GM19035 (cell line): ENCODE measurements around the gene CACNB4.
"Not testable (repeated sequence)": the region's sequence is repeated elsewhere in the genome, so short reads cannot be mapped to it uniquely, and the experiment has no call there.

Source experiments
- ATAC-seq: cut with Tn5 transposase; IDR thresholded peaks from one replicate; pipeline ENCODE4 v1.9.1; 2021; ENCODE audit not compliant: unreplicated experiment

Gene CACNB4

DNA sequence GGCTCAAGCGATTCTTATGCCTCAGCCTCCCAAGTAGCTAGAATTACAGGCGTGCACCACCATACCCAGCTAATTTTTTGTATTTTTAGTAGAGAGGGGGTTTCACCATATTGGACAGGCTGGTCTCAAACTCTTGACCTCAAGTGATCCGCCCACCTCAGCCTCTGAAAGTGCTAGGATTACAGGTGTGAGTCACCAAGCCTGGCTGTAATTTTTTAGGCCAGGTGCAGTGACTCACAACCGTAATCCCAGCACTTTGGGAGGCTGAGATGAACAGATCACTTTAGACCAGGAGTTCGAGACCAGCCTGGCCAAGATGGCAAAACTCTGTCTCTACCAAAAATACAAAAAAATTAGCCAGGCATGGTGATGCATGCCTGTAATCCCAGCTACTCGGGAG, 304.4 kb downstream of the CACNB4 start:
- ATAC-seq: not testable (repeated sequence)

DNA sequence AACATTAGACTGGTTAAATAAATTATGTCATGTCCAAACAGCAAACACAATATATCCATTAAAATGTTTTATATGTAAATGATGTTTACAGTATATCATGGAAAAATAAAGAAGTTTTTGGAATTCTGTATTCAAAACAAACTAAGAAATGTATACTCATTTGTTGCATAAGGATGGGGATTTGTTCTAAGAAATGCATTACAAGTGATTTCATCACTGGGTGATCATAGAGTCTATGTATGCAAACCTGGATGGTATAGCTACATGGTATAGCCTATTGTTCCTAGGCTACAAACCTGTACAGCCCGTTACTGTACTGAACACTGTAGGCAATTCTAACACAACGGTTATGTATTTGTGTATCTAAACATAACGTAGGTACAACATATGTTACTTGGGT, 305.7 kb downstream of the CACNB4 start:
- no peak for ATAC-seq

DNA sequence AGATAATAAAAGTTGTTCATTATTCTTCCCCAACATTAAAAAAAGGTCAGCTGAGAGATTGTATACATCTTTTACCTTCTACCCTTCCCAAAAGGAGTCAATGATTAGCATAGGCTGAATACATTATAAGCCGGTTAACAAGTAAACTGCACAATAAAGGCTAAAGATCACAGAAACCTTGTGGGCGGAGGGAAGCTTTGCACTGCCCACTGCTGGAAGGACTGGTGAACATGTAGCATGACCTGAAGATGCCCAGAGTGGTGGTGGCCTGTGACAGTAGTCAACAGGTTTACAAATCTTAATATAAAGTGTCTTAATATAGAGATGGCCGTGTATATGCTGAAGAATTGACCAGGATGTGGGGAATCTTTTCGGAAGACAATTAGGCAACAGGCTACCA, 306.3 kb downstream of the CACNB4 start:
- ATAC-seq: no peak

DNA sequence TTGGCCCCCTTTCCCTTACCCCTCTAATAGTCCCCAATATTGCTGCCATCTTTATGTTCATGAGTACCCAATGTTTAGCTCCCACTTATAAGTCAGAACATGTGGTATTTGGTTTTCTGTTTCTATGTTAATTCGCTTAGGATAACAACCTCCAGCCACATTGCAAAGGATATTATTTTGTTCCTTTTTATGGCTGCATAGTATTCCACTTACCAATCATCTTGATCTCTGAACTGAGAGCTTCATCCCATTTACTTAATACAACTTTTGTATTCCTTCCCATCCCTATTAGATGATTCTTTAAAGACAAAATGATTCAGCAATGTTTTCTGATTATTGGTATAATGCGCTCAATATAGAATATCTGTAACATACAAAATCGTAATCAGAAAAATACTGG, 307.3 kb downstream of the CACNB4 start:
- no peak for ATAC-seq

DNA sequence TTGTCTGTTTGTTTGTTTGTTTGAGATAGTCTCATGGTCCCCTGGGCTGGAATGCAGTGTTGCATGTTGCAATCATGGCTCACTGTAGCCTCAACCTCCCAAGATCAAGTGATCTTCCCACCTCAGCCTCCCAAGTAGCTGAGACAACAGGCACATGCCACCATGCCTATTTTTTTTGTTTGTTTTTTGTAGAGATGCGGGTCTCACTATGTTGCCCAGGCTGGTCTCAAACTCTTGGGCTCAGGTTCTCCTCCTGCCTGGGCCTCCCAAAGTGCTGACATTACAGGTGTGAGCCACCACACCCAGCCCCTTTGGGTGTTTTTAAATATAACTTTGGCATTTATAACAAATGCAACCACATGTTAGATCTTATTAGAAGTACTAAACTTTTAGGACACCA, 308.2 kb downstream of the CACNB4 start:
- no peak for ATAC-seq

DNA sequence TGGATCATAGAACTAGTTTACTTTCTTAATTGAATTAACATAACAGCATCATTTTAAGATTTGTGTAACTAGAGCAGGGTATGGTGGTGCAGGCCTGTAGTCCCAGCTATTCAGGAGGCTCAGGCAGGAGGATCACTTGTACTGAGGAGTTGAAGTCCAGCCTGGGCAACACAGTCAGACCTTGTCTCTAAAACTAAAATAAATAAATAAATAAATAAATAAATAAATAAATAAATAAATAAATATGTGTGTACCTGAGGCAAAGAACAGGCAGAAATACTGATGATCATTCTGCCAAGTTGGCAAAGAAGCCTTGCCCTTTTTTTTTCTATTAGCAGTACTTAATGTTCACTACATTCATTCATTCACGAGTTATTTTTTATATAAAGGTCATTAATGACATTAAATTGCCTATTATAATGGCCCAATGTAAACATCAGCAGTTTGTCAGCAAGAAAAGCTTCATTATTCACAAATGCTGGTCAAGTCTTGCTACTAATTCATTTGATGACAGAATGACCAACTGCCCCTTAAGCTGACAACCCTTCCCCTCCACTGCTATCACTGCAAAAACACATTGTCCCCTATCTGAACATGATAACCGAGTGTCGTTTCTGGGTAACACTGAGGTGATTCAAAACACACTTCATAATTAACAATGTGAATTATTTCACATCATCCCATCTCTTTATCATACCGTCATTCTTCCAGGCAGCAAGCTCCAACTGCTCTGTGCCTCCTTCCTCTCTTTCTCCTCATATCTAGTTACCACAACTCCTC, 309.6 kb downstream of the CACNB4 start:
- ATAC-seq: no peak

DNA sequence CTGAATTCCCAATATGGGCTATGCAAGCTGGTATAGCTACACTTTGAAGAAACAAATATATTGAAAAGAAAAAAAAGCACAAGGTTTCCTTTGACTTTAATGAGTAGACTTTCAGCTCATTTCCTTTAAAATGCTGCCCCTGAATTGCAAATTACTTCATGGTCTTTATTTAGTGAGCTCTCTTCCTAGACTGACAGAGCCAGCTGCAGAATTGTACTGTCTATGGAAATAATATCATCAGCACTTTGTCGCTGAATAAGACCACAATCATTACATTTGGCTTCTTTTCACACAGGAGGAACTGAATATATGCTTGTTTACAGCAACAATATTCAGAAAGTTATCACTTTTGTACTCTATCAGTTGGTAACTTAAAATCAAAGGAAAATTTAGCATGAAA, 312.4 kb downstream of the CACNB4 start:
- ATAC-seq: no peak

DNA sequence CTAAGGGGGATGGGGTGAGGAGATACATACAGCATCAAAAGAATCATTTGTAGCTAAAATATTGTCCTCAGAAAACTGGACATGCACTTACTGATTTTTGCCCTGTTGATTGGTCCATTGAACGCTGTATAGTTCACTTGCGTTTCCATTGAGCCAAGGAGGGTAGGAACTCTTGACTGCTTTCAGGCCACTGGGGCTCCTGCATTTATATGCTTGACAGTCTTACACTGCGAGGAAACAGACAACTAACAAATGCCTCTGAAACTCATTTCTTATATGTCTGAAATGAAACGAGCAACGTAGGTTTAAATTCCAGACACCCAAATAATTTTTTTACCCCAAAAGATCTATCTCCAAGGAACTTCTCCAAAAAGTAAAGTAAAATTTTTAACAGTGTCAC, 312.8 kb downstream of the CACNB4 start:
- ATAC-seq: no peak

DNA sequence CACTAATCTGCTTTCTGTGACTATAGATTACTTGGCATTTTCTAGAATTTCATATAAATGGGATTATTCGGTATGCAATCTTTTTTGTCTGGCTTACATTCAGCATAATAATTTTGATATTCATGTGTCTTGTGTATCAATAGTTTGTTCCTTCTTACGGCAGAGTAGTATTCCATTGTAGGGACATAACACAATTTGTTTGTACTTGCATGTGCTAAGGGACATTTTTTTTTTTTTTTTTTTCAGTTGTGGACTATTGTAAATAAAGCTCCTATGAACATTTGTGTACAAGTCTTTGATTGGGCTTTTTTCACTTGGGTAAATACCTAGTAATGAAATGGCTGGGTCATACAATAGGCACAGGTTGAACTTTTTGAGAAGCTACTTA, 315.7 kb downstream of the CACNB4 start:
- ATAC-seq: no peak
